HepG2 (cell line): Measurements from ENCODE around the gene VPS4B.

Experiments
- CTCF ChIP-seq: sonication (generic); formaldehyde crosslinking; IDR thresholded peaks from 2 replicates; pipeline ENCODE4 v1.5.0; 2020; ENCODE audit warnings: mild to moderate bottlenecking, missing genetic modification reagents, moderate library complexity
- EED ChIP-seq: sonication (generic); formaldehyde crosslinking; IDR thresholded peaks from 2 replicates; pipeline ENCODE4 v1.5.0; 2020; ENCODE audit warnings: mild to moderate bottlenecking, missing genetic modification reagents
- EP300 ChIP-seq, 3 experiments: sonication (generic) in 1 of 3; formaldehyde crosslinking in 1 of 3; IDR thresholded peaks; 2 replicates each; pipeline versions ENCODE4 v1.5.1 to v1.6.1; 2011 to 2020; ENCODE audit warnings: low read depth in 2 of 3, low read length in 2 of 3, borderline replicate concordance in 1 of 3, improper control_type of control experiment in 1 of 3, mild to moderate bottlenecking in 1 of 3, missing genetic modification reagents in 1 of 3, moderate library complexity in 1 of 3
- EZH2 ChIP-seq: conservative IDR thresholded peaks from 2 replicates; pipeline ENCODE4 v1.6.1; 2012; ENCODE audit warnings: mild to moderate bottlenecking, low read depth, low read length, moderate library complexity
- HDAC6 ChIP-seq: fragments of 200-600 bp; sonication (generic); IDR thresholded peaks from 2 replicates; pipeline ENCODE4 v1.7.0; 2017; ENCODE audit warnings: mild to moderate bottlenecking, antibody characterized with exemption, low read length, low read depth
- RAD21 ChIP-seq: fragments of 450-650 bp; formaldehyde crosslinking; IDR thresholded peaks from 2 replicates; pipeline ENCODE4 v1.5.0; 2020; ENCODE audit warnings: mild to moderate bottlenecking
- TP53 ChIP-seq: sonication (generic); formaldehyde crosslinking; conservative IDR thresholded peaks from 2 replicates; pipeline ENCODE4 v1.4.0; 2020; ENCODE audit warnings: missing genetic modification reagents
- YY1 ChIP-seq: IDR thresholded peaks from 2 replicates; pipeline ENCODE4 v1.6.1; 2011; ENCODE audit warnings: low read length, low read depth, moderate library complexity, mild to moderate bottlenecking; ENCODE audit not compliant: insufficient read depth, insufficient replicate concordance
- ZNF124 ChIP-seq: sonication (generic); formaldehyde crosslinking; IDR thresholded peaks from 2 replicates; pipeline ENCODE4 v1.4.0; 2020; ENCODE audit warnings: missing genetic modification reagents
- ZNF484 ChIP-seq: sonication (generic); formaldehyde crosslinking; IDR thresholded peaks from 2 replicates; pipeline ENCODE4 v1.5.1; 2020; ENCODE audit warnings: mild to moderate bottlenecking, low read depth, missing genetic modification reagents, borderline replicate concordance
- ZNF549 ChIP-seq: sonication (generic); formaldehyde crosslinking; IDR thresholded peaks from 2 replicates; pipeline ENCODE4 v1.5.0; 2020; ENCODE audit warnings: missing genetic modification reagents
- ZNF605 ChIP-seq: sonication (generic); formaldehyde crosslinking; IDR thresholded peaks from 2 replicates; pipeline ENCODE4 v1.8.0; 2022; ENCODE audit warnings: mild to moderate bottlenecking, missing genetic modification reagents
- ZNF709 ChIP-seq: sonication (generic); formaldehyde crosslinking; IDR thresholded peaks from 2 replicates; pipeline ENCODE4 v1.5.0; 2020; ENCODE audit warnings: mild to moderate bottlenecking, missing genetic modification reagents

GRCh38 chr18:63460414-63460813 is 38.1 kb upstream of the VPS4B start:
- TF ChIP-seq EED (no peak), CTCF (CRISPR knock-in tag) (no peak), ZNF484 (CRISPR knock-in tag) (no peak), ZNF549 (no peak), TP53 (CRISPR knock-in tag) (no peak), ZNF709 (CRISPR knock-in tag) (no peak), YY1 (no peak), ZNF605 (no peak), EP300 (IDR thresholded peaks at IDR 0.05; ENCODE audit: low read depth in 2 of 2, low read length in 2 of 2) (no peak), EP300 (CRISPR knock-in tag; IDR thresholded peaks at IDR 0.05; ENCODE audit: borderline replicate concordance) (no peak), RAD21 (CRISPR knock-in tag) (no peak), ZNF124 (CRISPR knock-in tag) (no peak), HDAC6 (no peak), EZH2 (no peak)
